Fibroblast of lung (primary cell): ENCODE results near the gene ZSCAN25. TPM values are rescaled to one million over a fixed set of nuclear protein-coding genes. Genes with fewer than 3 reads are reported as not detected.

Source experiments
- DNase-seq, 2 donors: peaks; one replicate each; pipeline versions ENCODE4 v3.0.0 to v3.0.0-alpha.2; 2010; ENCODE audit warnings: low read depth in 2 of 2
- H2AFZ ChIP-seq: 2 replicates; pipeline ENCODE4 v1.5.1; 2012; ENCODE audit warnings: low read length, control low read depth, inconsistent platforms
- H3K27ac ChIP-seq: 2 replicates; pipeline ENCODE4 v1.5.1; 2011; ENCODE audit warnings: low read length, control low read depth; ENCODE audit not compliant: insufficient read depth
- H3K27me3 ChIP-seq: 2 replicates; pipeline ENCODE4 v1.5.1; 2011; ENCODE audit warnings: mild to moderate bottlenecking, low read length; ENCODE audit not compliant: control insufficient read depth, insufficient read depth
- H3K36me3 ChIP-seq: 2 replicates; pipeline ENCODE4 v1.5.1; 2011; ENCODE audit warnings: low read length; ENCODE audit not compliant: control insufficient read depth, insufficient read depth
- H3K4me1 ChIP-seq: 2 replicates; pipeline ENCODE4 v1.5.1; 2011; ENCODE audit warnings: low read length; ENCODE audit not compliant: control insufficient read depth, insufficient read depth; ENCODE audit errors: extremely low read depth
- H3K4me2 ChIP-seq: 2 replicates; pipeline ENCODE4 v1.5.1; 2011; ENCODE audit warnings: low read length, control low read depth; ENCODE audit not compliant: insufficient read depth; ENCODE audit errors: extremely low read depth
- H3K4me3 ChIP-seq, 4 experiments: fragments of 200-600 bp in 1 of 4; sonication (generic) in 1 of 4; replicated peaks in 1 of 4; 2 replicates each; pipeline ENCODE4 v1.5.1; 2011 to 2016; ENCODE audit warnings: low read length in 4 of 4, low read depth in 3 of 4, mild to moderate bottlenecking in 3 of 4, control low read depth in 2 of 4, inconsistent platforms in 1 of 4, mixed read lengths in 1 of 4; ENCODE audit not compliant: insufficient read depth in 1 of 4; ENCODE audit errors: control extremely low read depth in 1 of 4
- H3K79me2 ChIP-seq: 2 replicates; pipeline ENCODE4 v1.5.1; 2012; ENCODE audit warnings: mild to moderate bottlenecking, low read length, inconsistent platforms; ENCODE audit not compliant: control insufficient read depth, insufficient read depth
- H3K9ac ChIP-seq: 2 replicates; pipeline ENCODE4 v1.5.1; 2011; ENCODE audit warnings: mild to moderate bottlenecking, low read length, control low read depth; ENCODE audit not compliant: insufficient read depth
- H3K9me3 ChIP-seq: 2 replicates; pipeline ENCODE4 v1.5.1; 2012; ENCODE audit warnings: low read depth, low read length; ENCODE audit not compliant: control insufficient read depth, insufficient read depth
- H4K20me1 ChIP-seq: 2 replicates; pipeline ENCODE4 v1.5.1; 2011; ENCODE audit warnings: low read length; ENCODE audit not compliant: control insufficient read depth, insufficient read depth; ENCODE audit errors: extremely low read depth
- EZH2 ChIP-seq: IDR thresholded peaks from 2 replicates; pipeline ENCODE4 v1.5.1; 2012; ENCODE audit warnings: low read length, control low read depth, mild to moderate bottlenecking; ENCODE audit errors: missing control alignments
- polyA plus RNA-seq, 2 donors: library from polyadenylated mRNA; depleted of rRNA in 1 of 2; stranded (reverse) in 1 of 2; unstranded in 1 of 2; fragments of >200 nt; gene quantifications; 2 replicates each; pipeline ENCODE4 v1.2.1, GENCODE V29; 2011 to 2012; ENCODE audit warnings: missing spikeins in 1 of 2
- total RNA-seq: library from RNA; depleted of rRNA; stranded (reverse); fragments of >200 nt; gene quantifications from 2 replicates; pipeline ENCODE4 v1.2.1, GENCODE V29; 2014
- TF ChIP-seq, protein P1 (sequence below), 2 donors: IDR thresholded peaks in 1 of 2; conservative IDR thresholded peaks in 1 of 2; 1 replicate in 1 of 2; 2 replicates in 1 of 2; pipeline ENCODE4 v1.5.1; 2011 to 2012; ENCODE audit warnings: low read length in 2 of 2, control low read depth in 1 of 2, inconsistent platforms in 1 of 2, low read depth in 1 of 2, mild to moderate bottlenecking in 1 of 2

ZSCAN25 gene
- total and polyA plus RNA-seq, 2 donors (not counting 1 experiment from before 2014, with no cell fraction given): 5.4 to 10.2 TPM

GRCh38 chr7:99594948-99595745, 21.6 kb upstream of the ZSCAN25 start:
- Histone ChIP-seq H3K4me2 (no peak overlapping the region), H3K9ac (no peak overlapping the region), H3K27me3 (no peaks in the 10 kb centered on the region), H2AFZ (no peak overlapping the region), H3K27ac (no peak overlapping the region), H3K4me3 (no peak overlapping the region), H3K79me2 (no peaks in the 10 kb centered on the region), H3K36me3 (no peaks in the 10 kb centered on the region), H3K9me3 (no peaks in the 10 kb centered on the region), H4K20me1 (no peaks in the 10 kb centered on the region), H3K4me1 (no peaks in the 10 kb centered on the region)
- TF ChIP-seq, protein P1, sequence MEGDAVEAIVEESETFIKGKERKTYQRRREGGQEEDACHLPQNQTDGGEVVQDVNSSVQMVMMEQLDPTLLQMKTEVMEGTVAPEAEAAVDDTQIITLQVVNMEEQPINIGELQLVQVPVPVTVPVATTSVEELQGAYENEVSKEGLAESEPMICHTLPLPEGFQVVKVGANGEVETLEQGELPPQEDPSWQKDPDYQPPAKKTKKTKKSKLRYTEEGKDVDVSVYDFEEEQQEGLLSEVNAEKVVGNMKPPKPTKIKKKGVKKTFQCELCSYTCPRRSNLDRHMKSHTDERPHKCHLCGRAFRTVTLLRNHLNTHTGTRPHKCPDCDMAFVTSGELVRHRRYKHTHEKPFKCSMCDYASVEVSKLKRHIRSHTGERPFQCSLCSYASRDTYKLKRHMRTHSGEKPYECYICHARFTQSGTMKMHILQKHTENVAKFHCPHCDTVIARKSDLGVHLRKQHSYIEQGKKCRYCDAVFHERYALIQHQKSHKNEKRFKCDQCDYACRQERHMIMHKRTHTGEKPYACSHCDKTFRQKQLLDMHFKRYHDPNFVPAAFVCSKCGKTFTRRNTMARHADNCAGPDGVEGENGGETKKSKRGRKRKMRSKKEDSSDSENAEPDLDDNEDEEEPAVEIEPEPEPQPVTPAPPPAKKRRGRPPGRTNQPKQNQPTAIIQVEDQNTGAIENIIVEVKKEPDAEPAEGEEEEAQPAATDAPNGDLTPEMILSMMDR (conservative IDR thresholded peaks at IDR 0.05 in 1 of 2, IDR thresholded peaks at IDR 0.05 in 1 of 2; ENCODE audit: low read depth in 1 of 2, low read length in 2 of 2): no peak
- no peak for TF ChIP-seq EZH2
- no peak for DNase-seq

- H3K27ac ChIP-seq: no peak overlapping the region
- no peak overlapping the region for H3K9ac ChIP-seq
- no peaks in the 10 kb centered on the region for H3K27me3 ChIP-seq
- no peak overlapping the region for H2AFZ ChIP-seq
- H3K4me3 ChIP-seq: no peak overlapping the region
- H4K20me1 ChIP-seq: no peaks in the 10 kb centered on the region
- no peak for DNase-seq
- no peaks in the 10 kb centered on the region for H3K36me3 ChIP-seq
- no peaks in the 10 kb centered on the region for H3K4me1 ChIP-seq
- TF ChIP-seq, protein P1 (conservative IDR thresholded peaks at IDR 0.05 in 1 of 2, IDR thresholded peaks at IDR 0.05 in 1 of 2; ENCODE audit: low read depth in 1 of 2, low read length in 2 of 2): no peak
- no peak for TF ChIP-seq EZH2
- no peaks in the 10 kb centered on the region for H3K79me2 ChIP-seq
- H3K4me2 ChIP-seq: no peak overlapping the region
- H3K9me3 ChIP-seq: no peaks in the 10 kb centered on the region
These were observed 20.3 kb upstream of the ZSCAN25 start for GRCh38 chr7:99596408-99596955.

- Histone ChIP-seq H4K20me1 (no peaks in the 10 kb centered on the region), H3K79me2 (no peaks in the 10 kb centered on the region), H3K4me3 (no peak within 1 kb of the TSS), H2AFZ (no peak within 1 kb of the TSS), H3K9ac (no peak within 1 kb of the TSS), H3K9me3 (no peaks in the 10 kb centered on the region), H3K27ac (no peak within 1 kb of the TSS), H3K27me3 (no peaks in the 10 kb centered on the region), H3K36me3 (no peaks in the 10 kb centered on the region), H3K4me2 (no peak within 1 kb of the TSS), H3K4me1 (no peaks in the 10 kb centered on the region)
- TF ChIP-seq EZH2: no peak
- TF ChIP-seq, protein P1 (conservative IDR thresholded peaks at IDR 0.05 in 1 of 2, IDR thresholded peaks at IDR 0.05 in 1 of 2; ENCODE audit: low read depth in 1 of 2, low read length in 2 of 2): no peak
- DNase-seq: no peak
These were observed 18.8 kb upstream of the ZSCAN25 start, which contains the start of gene TMEM225B for GRCh38 chr7:99597762-99598501. Gene TMEM225B, plus strand, starts transcription at chr7:99598267. Its CDS starts 6,122 bp downstream, at chr7:99604389.
